Activated B cell treated with CpG ODN at 0.5 μM for 24 hours (primary cell): ENCODE data around the gene IL11. TPM values are rescaled to one million over a fixed set of nuclear protein-coding genes. Genes with fewer than 3 reads are reported as not detected.
A peak's percentile ranks its signal among the peaks of the same experiment; 100 is the strongest.

Source experiments
- ATAC-seq: fragments of 200-7000 bp; cut with Tn5 transposase; one replicate; pipeline ENCODE4 v1.10.0; 2021; ENCODE audit warnings: low read depth, mild to moderate bottlenecking, moderate library complexity
- CTCF ChIA-PET: fragments of 350-600 bp; sonication (Branson Sonifier 250); formaldehyde crosslinking; loops from one replicate; lab custom pipeline; 2021; ENCODE audit warnings: antibody characterized with exemption; lab: Charles Lee
- POLR2A ChIA-PET: fragments of 350-600 bp; sonication (Branson Sonifier 250); formaldehyde crosslinking; loops from one replicate; lab custom pipeline; 2021; ENCODE audit warnings: antibody characterized with exemption; lab: Charles Lee
- DNase-seq: peaks from one replicate; pipeline ENCODE4 v3.0.0; 2022
- H3K27ac Mint-ChIP-seq: one replicate; pipeline ENCODE4 v1.8.0; 2020; ENCODE audit warnings: mixed read lengths
- H3K27me3 Mint-ChIP-seq: one replicate; pipeline ENCODE4 v1.8.0; 2021; ENCODE audit warnings: mixed read lengths
- H3K36me3 Mint-ChIP-seq: one replicate; pipeline ENCODE4 v1.8.0; 2021; ENCODE audit warnings: low read depth, mixed read lengths
- H3K4me1 Mint-ChIP-seq: one replicate; pipeline ENCODE4 v1.8.0; 2021; ENCODE audit warnings: mixed read lengths
- H3K4me3 Mint-ChIP-seq: one replicate; pipeline ENCODE4 v1.8.0; 2020; ENCODE audit warnings: mild to moderate bottlenecking, mixed read lengths
- H3K9me3 Mint-ChIP-seq: one replicate; pipeline ENCODE4 v1.8.0; 2020; ENCODE audit warnings: mixed read lengths
- CTCF ChIP-seq: fragments of 200-600 bp; IDR thresholded peaks from one replicate; pipeline ENCODE4 v1.8.0; 2022; ENCODE audit warnings: antibody characterized with exemption, mild to moderate bottlenecking
- intact Hi-C: fragments of 100-400 bp; cut with micrococcal nuclease; formaldehyde crosslinking; loops from one replicate; pipeline ENCODE4 v1.15.1; 2024
- total RNA-seq: library from RNA; stranded (reverse); gene quantifications from 2 replicates; pipeline ENCODE4 v1.2.3, GENCODE V29; 2022

The IL11 gene
- total RNA-seq, 1 donor from 2014 or later = not detected

- H3K4me1 Mint-ChIP-seq = peaks cover 5% of the 10 kb centered on the region
- no peak overlapping the region for H3K27ac Mint-ChIP-seq
- ATAC-seq (no peak), DNase-seq (no peak)
- no peaks in the 10 kb centered on the region for H3K9me3 Mint-ChIP-seq
- no peak for TF ChIP-seq CTCF
- ChIA-PET POLR2A (no interaction called here), CTCF (no interaction called here)
- peaks cover 10% of the 10 kb centered on the region for H3K27me3 Mint-ChIP-seq
- H3K4me3 Mint-ChIP-seq = no peak overlapping the region
- intact Hi-C loops = no loop called here
- H3K36me3 Mint-ChIP-seq = peaks cover 4% of the 10 kb centered on the region
These were observed 24.2 kb downstream of the IL11 start for GRCh38 chr19:55345818-55346724.

- no peak overlapping the region for H3K4me3 Mint-ChIP-seq
These were observed 25.0 kb downstream of the IL11 start for GRCh38 chr19:55345101-55345817.

GRCh38 chr19:55344444-55344843 is 25.8 kb downstream of the IL11 start:
- intact Hi-C loops = no loop called here
- peaks cover 18% of the 10 kb centered on the region for H3K4me1 Mint-ChIP-seq
- DNase-seq (no peak), ATAC-seq (no peak)
- peaks cover 3% of the 10 kb centered on the region for H3K27me3 Mint-ChIP-seq
- ChIA-PET POLR2A (no interaction called here), CTCF (no interaction called here)
- no peak overlapping the region for H3K27ac Mint-ChIP-seq
- H3K4me3 Mint-ChIP-seq = no peak overlapping the region
- H3K9me3 Mint-ChIP-seq = no peaks in the 10 kb centered on the region
- no peak for TF ChIP-seq CTCF
- peaks cover 7% of the 10 kb centered on the region for H3K36me3 Mint-ChIP-seq

More at GRCh38 chr19:55345101-55345817, 25.0 kb downstream of the IL11 start:
- Mint-ChIP-seq H3K4me1 (peaks cover 12% of the 10 kb centered on the region), H3K27ac (no peak overlapping the region), H3K36me3 (peaks cover 4% of the 10 kb centered on the region), H3K9me3 (no peaks in the 10 kb centered on the region), H3K27me3 (peaks cover 2% of the 10 kb centered on the region)
- ATAC-seq (no peak), DNase-seq (no peak)
- intact Hi-C loops = no loop called here
- ChIA-PET POLR2A (no interaction called here), CTCF (no interaction called here)
- no peak for TF ChIP-seq CTCF

GRCh38 chr19:55341595-55342531 is 28.4 kb downstream of the IL11 start:
- CTCF ChIA-PET = no interaction called here
- intact Hi-C loops = no loop called here
- H3K4me3 Mint-ChIP-seq = peak overlapping the region; percentile 20
- no peaks in the 10 kb centered on the region for H3K9me3 Mint-ChIP-seq
- H3K27ac Mint-ChIP-seq = no peak overlapping the region
- ATAC-seq = no peak
- H3K27me3 Mint-ChIP-seq = peaks cover 3% of the 10 kb centered on the region
- H3K4me1 Mint-ChIP-seq = peaks cover 31% of the 10 kb centered on the region
- peaks cover 7% of the 10 kb centered on the region for H3K36me3 Mint-ChIP-seq
- POLR2A ChIA-PET = interaction anchor here (1.5 kb wide), 1 partner anchor 42 kb away, joined by 6 read pairs; the partner anchor contains the start of gene TMEM238
- no peak for TF ChIP-seq CTCF
- no peak for DNase-seq
